Kidney (tissue), 14 donors: ENCODE results near the gene PRR35. TPM values are rescaled to one million over a fixed set of nuclear protein-coding genes. Genes with fewer than 3 reads are reported as not detected.
A peak's percentile ranks its signal among the peaks of the same experiment; 100 is the strongest.

Source experiments
- DNase-seq, 5 donors: peaks; one replicate each; pipeline ENCODE4 v3.0.0-alpha.2; 2013 to 2020
- FAIRE-seq: peaks from 2 replicates; lab custom pipeline; 2012; peaks lifted over from hg19 to GRCh38; lab: Jason Lieb, UNC
- H3K27ac ChIP-seq, 2 donors: one replicate each; pipeline ENCODE4 v1.7.0; 2013; ENCODE audit warnings: low read depth in 2 of 2, low read length in 2 of 2, inconsistent platforms in 1 of 2
- H3K27me3 ChIP-seq: one replicate; pipeline ENCODE4 v1.7.1; 2013; ENCODE audit warnings: low read length, inconsistent platforms; ENCODE audit not compliant: control insufficient read depth, insufficient read depth
- H3K36me3 ChIP-seq, 3 donors: one replicate each; pipeline versions ENCODE4 v1.7.0 to v1.7.1; 2013; ENCODE audit warnings: low read length in 3 of 3, control low read depth in 1 of 3, inconsistent platforms in 1 of 3; ENCODE audit not compliant: insufficient read depth in 3 of 3, control insufficient read depth in 2 of 3
- H3K4me1 ChIP-seq, 3 donors: one replicate each; pipeline versions ENCODE4 v1.7.0 to v1.7.1; 2013; ENCODE audit warnings: low read length in 3 of 3, inconsistent platforms in 1 of 3, low read depth in 1 of 3; ENCODE audit not compliant: control insufficient read depth in 2 of 3, insufficient read depth in 2 of 3
- H3K4me3 ChIP-seq, 3 donors: one replicate each; pipeline versions ENCODE4 v1.7.0 to v1.8.1; 2013; ENCODE audit warnings: low read length in 3 of 3, control low read depth in 1 of 3, inconsistent platforms in 1 of 3
- H3K9ac ChIP-seq, 3 donors: one replicate each; pipeline versions ENCODE4 v1.7.0 to v1.7.1; 2013; ENCODE audit warnings: low read length in 3 of 3, control low read depth in 1 of 3, inconsistent platforms in 1 of 3
- H3K9me3 ChIP-seq, 3 donors: one replicate each; pipeline versions ENCODE4 v1.7.0 to v1.7.1; 2013; ENCODE audit warnings: low read length in 3 of 3, control low read depth in 1 of 3, inconsistent platforms in 1 of 3; ENCODE audit not compliant: control insufficient read depth in 2 of 3, insufficient read depth in 1 of 3
- CTCF ChIP-seq: IDR thresholded peaks from 3 replicates; pipeline ENCODE4 v1.5.1; 2012; ENCODE audit warnings: mild to moderate bottlenecking, moderate library complexity, borderline replicate concordance; ENCODE audit not compliant: insufficient read depth; ENCODE audit errors: extremely low read depth
- intact Hi-C: fragments of 100-400 bp; cut with DNase I; formaldehyde crosslinking; loops from one replicate; pipeline ENCODE4 v1.11.1; 2022
- polyA plus RNA-seq: library from polyadenylated mRNA; stranded (reverse); fragments of 350-450 nt; fragmentation: Illumina TruSeq; extraction: RNeasy Lipid Tissue Mini Kit (QIAGEN cat#74804); gene quantifications from one replicate; pipeline ENCODE4 v1.2.3, GENCODE V29; 2014; ENCODE audit warnings: low read depth, low replicate concordance; ENCODE audit not compliant: insufficient read depth
- total RNA-seq: library from RNA; stranded (reverse); fragmentation: NEBNext Ultra II Directional; extraction: Animal tissue kit (Norgen Biotek cat#: 25700); gene quantifications from one replicate; pipeline ENCODE4 v1.2.1, GENCODE V29; 2021
- donor health status: control.
- donor health status: control.
- donor health status: control.
- donor health status: control.
- donor health status: control.
- donor health status: DM: yes; HTN: yes; CAD: no.
- donor health status: Normal renal cell carcinoma (clear cell type).

Gene PRR35
- total and polyA plus RNA-seq, 2 donors from 2014 or later: 1.8 to 24.4 TPM

GRCh38 chr16:580141-580945 is 20.1 kb downstream of the PRR35 start:
- Histone ChIP-seq H3K36me3 (peaks cover 0 to 2% (median 0%) of the 10 kb centered on the region in 3 donors), H3K4me1 (peaks cover 0 to under 1% (median 0%) of the 10 kb centered on the region in 3 donors), H3K4me3 (no peak overlapping the region), H3K27ac (no peak overlapping the region), H3K9ac (no peak overlapping the region), H3K9me3 (no peaks in the 10 kb centered on the region), H3K27me3 (no peaks in the 10 kb centered on the region)
- DNase-seq (peak in 1 of 5 donors; percentile 44), FAIRE-seq (no peak)
- TF ChIP-seq CTCF: no peak
- intact Hi-C loops: no loop called here

- FAIRE-seq: no peak
- Histone ChIP-seq H3K9ac (no peak overlapping the region), H3K4me1 (peaks cover 0 to 2% (median 0%) of the 10 kb centered on the region in 3 donors), H3K4me3 (no peak overlapping the region), H3K36me3 (no peaks in the 10 kb centered on the region), H3K27ac (no peak overlapping the region), H3K9me3 (no peaks in the 10 kb centered on the region), H3K27me3 (no peaks in the 10 kb centered on the region)
- peak in 1 of 5 donors; percentile 34 for DNase-seq
- no peak for TF ChIP-seq CTCF
- intact Hi-C loops: no loop called here
Measured at GRCh38 chr16:580946-581498, 20.8 kb downstream of the PRR35 start.

- FAIRE-seq: no peak
- H3K4me1 ChIP-seq: peaks cover 0 to 9% (median 4%) of the 10 kb centered on the region in 3 donors
- H3K4me3 ChIP-seq: no peak overlapping the region
- DNase-seq: no peak
- no peaks in the 10 kb centered on the region for H3K27me3 ChIP-seq
- no peaks in the 10 kb centered on the region for H3K36me3 ChIP-seq
- no peak for TF ChIP-seq CTCF
- no peak overlapping the region for H3K9ac ChIP-seq
- intact Hi-C loops: no loop called here
- H3K9me3 ChIP-seq: no peaks in the 10 kb centered on the region
- no peak overlapping the region for H3K27ac ChIP-seq
Measured at GRCh38 chr16:582218-582613, 22.0 kb downstream of the PRR35 start.
